HG03175 (cell line): ENCODE results near the gene UCHL3.
"Not testable (repeated sequence)": the region's sequence is repeated elsewhere in the genome, so short reads cannot be mapped to it uniquely, and the experiment has no call there.

ENCODE experiments used
- ATAC-seq: cut with Tn5 transposase; IDR thresholded peaks from one replicate; pipeline ENCODE4 v1.9.1; 2021; ENCODE audit warnings: mild to moderate bottlenecking, moderate library complexity; ENCODE audit not compliant: unreplicated experiment

The UCHL3 gene

DNA sequence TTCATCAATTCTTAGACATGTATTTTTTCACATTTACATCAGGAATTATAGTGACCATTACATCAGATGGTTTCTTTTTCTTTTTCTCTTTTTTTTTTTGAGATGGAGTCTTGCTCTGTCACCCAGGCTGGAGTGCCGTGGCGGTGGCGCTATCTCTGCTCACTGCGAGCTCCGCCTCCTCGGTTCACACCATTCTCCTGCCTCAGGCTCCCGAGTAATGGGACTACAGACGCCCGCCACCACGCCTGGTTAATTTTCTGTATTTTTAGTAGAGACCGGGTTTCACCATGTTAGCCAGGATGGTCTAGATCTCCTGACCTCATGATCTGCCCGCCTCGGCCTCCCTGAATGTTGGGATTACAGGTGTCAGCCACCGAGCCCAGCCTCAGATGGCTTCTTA is 4.2 kb upstream of the UCHL3 start:
- ATAC-seq, result not testable (repeated sequence)

DNA sequence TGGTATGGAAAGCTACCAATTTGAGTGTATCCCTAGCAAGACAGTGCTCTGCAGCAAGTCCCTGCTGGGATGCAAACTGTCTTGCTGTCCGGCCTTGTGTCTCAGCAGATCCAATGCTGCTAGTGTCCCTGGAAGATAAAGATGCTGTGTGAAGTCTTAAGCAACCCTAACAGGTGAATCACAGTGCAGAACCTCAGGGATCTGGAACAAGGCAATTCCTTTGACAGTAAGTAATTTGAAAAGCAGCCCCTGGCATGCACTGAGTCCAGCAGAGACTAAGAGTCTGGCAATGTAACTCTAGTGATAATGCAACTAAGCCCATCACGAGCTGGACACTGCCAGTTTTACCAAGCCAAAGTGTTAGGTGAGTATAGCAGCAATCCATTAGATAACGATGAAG is 1.7 kb upstream of the UCHL3 start:
- ATAC-seq, result no peak

GRCh38 chr13:75550159-75550567 is 572 bp downstream of the UCHL3 start:
- ATAC-seq, result peak; percentile 11

DNA sequence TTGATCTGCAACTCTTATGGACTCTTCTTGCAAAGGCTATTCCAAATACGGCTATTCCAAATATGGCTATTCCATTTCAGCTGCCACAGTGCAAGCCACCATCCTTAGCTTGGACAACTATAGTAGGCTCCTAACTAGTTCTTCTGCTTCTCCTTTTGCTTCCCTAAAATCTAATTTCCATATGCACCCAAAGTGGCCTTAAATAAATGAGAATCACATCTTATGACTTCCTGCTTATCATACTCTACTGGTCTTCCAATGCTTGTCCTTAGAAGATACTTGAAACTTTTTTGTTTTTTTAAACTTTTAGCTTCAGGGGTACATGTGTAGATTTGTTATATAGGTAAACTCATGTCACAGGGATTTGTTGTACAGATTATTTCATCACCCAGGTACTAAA is 4.9 kb downstream of the UCHL3 start:
- no peak for ATAC-seq

GRCh38 chr13:75554981-75555380 is 5.4 kb downstream of the UCHL3 start:
- no peak for ATAC-seq

DNA sequence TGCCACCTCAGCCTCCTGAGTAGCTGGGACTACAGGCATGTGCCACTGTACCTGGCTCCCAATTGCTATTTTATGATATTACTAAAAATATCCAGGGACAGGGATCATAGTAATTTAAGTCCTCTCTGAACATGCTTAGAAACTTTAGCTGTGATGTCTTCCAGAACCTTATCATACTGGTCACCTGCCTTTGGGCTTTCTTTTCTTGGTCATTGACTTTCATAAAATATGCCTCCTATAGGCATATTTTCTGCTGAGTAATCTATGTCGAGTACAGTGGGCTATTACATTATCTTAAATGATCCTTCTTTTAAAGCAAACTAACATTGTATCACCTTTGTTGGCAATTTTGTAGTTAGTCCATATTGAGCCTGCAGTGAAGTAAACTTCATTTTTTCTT is 6.2 kb downstream of the UCHL3 start:
- ATAC-seq, result no peak

GRCh38 chr13:75556961-75557360 is 7.4 kb downstream of the UCHL3 start:
- no peak for ATAC-seq

- ATAC-seq, result no peak
Measured at GRCh38 chr13:75558145-75558840, 8.7 kb downstream of the UCHL3 start.

GRCh38 chr13:75566658-75567057 is 17.1 kb downstream of the UCHL3 start:
- ATAC-seq, result no peak

DNA sequence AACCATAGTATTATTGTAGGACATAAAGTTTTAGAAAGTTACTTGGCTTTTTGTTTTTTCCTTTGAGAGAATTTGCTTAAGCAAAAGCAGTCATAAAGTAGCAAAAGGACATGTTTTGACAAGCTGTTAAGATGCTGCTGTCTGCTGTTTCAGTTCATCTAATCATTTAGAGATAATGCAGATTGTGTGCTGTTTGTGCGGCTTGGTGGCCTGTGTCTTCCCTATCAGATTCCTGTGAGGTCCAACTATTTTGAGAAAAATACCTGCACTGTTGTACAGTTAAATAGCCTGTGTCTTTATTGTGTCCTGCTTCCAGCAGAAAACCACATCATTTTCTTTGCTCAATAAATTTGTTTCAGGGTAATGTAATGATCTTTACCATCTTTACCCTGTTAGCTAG is 20.0 kb downstream of the UCHL3 start:
- no peak for ATAC-seq

GRCh38 chr13:75579529-75579928 is 29.9 kb downstream of the UCHL3 start:
- no peak for ATAC-seq

DNA sequence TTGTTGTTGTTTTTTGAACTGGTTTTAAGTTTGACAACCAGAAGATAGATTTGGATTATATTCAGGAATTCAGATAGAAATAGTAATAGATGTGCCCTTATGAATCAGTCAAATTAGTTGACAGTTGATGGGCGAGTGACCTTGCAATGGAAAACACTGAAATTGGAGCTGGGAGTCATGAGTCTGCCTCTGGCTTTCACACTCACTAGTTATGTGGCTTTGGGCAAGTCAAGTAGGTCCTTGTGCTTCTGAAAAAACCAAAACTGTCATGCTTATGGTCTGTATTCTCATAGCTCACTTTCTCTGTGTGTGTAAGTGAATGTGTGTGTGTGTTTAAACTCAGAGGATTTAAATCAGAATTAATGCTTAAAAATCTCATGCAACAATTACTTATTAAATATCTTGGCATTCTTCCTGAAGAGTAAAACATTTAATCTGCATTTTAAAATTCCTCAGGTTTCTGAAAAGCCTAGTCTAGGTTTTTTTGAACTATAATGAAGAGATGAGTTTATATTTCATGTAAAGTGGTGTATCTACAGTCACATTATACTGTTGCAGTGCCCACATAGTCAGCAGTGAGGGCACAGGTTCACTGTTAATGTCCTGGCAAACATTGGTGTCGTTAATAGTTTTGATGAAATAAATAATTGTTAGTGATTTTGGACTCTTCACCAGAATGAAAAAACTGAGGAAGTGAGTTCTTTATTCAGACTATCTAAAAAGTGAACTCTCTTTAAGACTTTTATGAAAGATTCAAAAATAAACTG is 32.5 kb downstream of the UCHL3 start:
- ATAC-seq, result no peak

- no peak for ATAC-seq
Measured at GRCh38 chr13:75583091-75583490, 33.5 kb downstream of the UCHL3 start.

- no peak for ATAC-seq
Measured at GRCh38 chr13:75585153-75585552, 35.6 kb downstream of the UCHL3 start.

DNA sequence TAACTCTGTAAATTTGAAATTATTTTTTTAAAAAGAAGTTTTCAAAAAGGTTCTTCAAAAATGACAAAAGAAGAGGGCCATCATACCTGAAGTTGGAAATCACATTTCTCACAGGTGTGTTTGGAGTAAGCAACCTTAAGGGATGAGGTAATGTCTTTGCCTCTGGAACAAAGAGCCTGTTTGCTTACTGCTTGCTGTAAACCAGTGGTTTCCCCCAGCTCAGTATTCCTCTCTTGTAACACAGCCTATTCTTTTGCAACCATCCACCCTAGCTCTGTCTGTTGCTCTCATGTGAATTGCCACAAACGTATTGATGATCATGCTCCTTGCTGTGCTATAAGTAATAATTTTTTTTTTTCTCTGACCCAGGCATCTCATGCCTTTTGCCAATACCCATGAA is 38.1 kb downstream of the UCHL3 start:
- ATAC-seq, result no peak

GRCh38 chr13:75596657-75597182 is 47.1 kb downstream of the UCHL3 start:
- ATAC-seq, result no peak

DNA sequence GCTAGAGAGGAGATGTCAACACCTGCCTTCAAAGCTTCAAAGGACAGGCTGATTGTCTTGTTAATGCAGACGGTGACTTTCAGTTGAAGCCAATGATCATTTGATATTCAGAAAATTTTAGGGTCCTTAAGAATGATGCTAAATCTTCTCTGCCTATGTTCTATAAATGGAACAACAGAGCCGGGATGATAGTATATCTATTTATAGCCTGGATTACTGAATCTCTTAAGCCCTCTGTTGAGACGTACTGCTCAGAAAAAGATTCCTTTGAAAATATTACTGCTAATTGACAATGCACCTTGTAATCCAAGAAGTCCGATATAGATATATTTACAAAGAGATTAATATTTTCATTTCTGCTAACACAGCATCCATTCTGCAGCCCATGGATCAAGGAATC is 50.8 kb downstream of the UCHL3 start:
- no peak for ATAC-seq

GRCh38 chr13:75603038-75603437 is 53.4 kb downstream of the UCHL3 start:
- ATAC-seq, result no peak

GRCh38 chr13:75607447-75607846 is 57.9 kb downstream of the UCHL3 start:
- ATAC-seq, result no peak

DNA sequence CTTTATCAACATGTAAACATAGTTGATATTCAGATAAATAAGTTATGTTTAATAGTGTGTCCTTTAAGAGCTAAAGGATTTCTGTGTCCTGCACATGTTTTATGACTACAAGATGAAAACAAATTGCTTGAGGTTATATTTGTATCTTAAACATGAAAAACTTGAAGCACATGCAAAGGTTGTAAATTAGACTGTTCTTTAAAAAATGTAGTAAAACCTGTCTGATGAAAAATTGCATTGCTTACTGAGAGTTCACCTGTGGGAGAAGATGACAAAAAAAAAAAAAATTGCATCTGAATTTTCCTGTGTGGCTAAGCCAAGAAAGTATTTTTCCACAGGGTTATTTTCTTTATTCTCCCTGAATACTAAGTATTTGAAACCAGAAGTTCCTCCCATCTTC is 60.9 kb downstream of the UCHL3 start:
- no peak for ATAC-seq

GRCh38 chr13:75612354-75612753 is 62.8 kb downstream of the UCHL3 start:
- no peak for ATAC-seq

- no peak for ATAC-seq
Measured at GRCh38 chr13:75617230-75617629, 67.6 kb downstream of the UCHL3 start.
